SU-DHL-6 (cell line): ENCODE results near the gene MUC2.

ENCODE experiments used
- H2AFZ ChIP-seq: fragments of 200-600 bp; sonication (generic); 2 replicates; pipeline ENCODE4 v1.6.1; 2014; ENCODE audit warnings: low read depth, mild to moderate bottlenecking, moderate library complexity, mixed read lengths, antibody characterized with exemption, low read length; ENCODE audit not compliant: severe bottlenecking
- H3F3A ChIP-seq: fragments of 200-600 bp; shearing (Covaris generic); 2 replicates; pipeline ENCODE4 v1.6.0; 2016; ENCODE audit warnings: antibody characterized with exemption, mild to moderate bottlenecking; ENCODE audit not compliant: insufficient read depth
- H3K27ac ChIP-seq: fragments of 200-600 bp; sonication (generic); 2 replicates; pipeline ENCODE4 v1.5.1; 2016; ENCODE audit warnings: low read depth, mild to moderate bottlenecking, low read length, moderate library complexity, mixed read lengths
- H3K27me3 ChIP-seq: fragments of 200-600 bp; sonication (generic), shearing (Covaris generic); 2 replicates; pipeline ENCODE4 v1.6.0; 2014; ENCODE audit warnings: mild to moderate bottlenecking, low read length
- H3K36me3 ChIP-seq: fragments of 200-600 bp; sonication (generic); 2 replicates; pipeline ENCODE4 v1.6.1; 2014; ENCODE audit warnings: mild to moderate bottlenecking, low read length, mixed read lengths
- H3K4me2 ChIP-seq: fragments of 300-600, 200-600 bp; shearing (Covaris generic), sonication (generic); 2 replicates; pipeline ENCODE4 v1.6.0; 2014; ENCODE audit warnings: low read length, low read depth, mild to moderate bottlenecking; ENCODE audit not compliant: poor library complexity, severe bottlenecking
- H3K4me3 ChIP-seq: fragments of 200-600 bp; sonication (generic); 2 replicates; pipeline ENCODE4 v1.5.1; 2014; ENCODE audit warnings: antibody characterized with exemption, low read length, mild to moderate bottlenecking, mixed read lengths; ENCODE audit not compliant: insufficient read depth, poor library complexity, severe bottlenecking
- H3K79me2 ChIP-seq: fragments of 200-600 bp; sonication (generic); 2 replicates; pipeline ENCODE4 v1.6.1; 2014; ENCODE audit warnings: mild to moderate bottlenecking, low read length, moderate library complexity; ENCODE audit not compliant: insufficient read depth
- H3K9ac ChIP-seq: fragments of 200-600 bp; sonication (generic); 2 replicates; pipeline ENCODE4 v1.7.0; 2014; ENCODE audit warnings: mild to moderate bottlenecking, low read length
- H3K9me2 ChIP-seq: fragments of 200-600 bp; sonication (generic); replicated peaks from 2 replicates; pipeline ENCODE4 v1.6.1; 2014; ENCODE audit warnings: low read length; ENCODE audit not compliant: insufficient read depth
- H3K9me3 ChIP-seq: fragments of 200-600 bp; sonication (generic); 2 replicates; pipeline ENCODE4 v1.6.1; 2014; ENCODE audit warnings: low read length, mixed read lengths; ENCODE audit not compliant: insufficient read depth
- H4K20me1 ChIP-seq: fragments of 200-600 bp; sonication (generic); 2 replicates; pipeline ENCODE4 v1.6.1; 2014; ENCODE audit warnings: low read depth, mild to moderate bottlenecking, antibody characterized with exemption, low read length, moderate library complexity, mixed read lengths
- EZH2phosphoT487 ChIP-seq: fragments of 200-600 bp; sonication (generic), shearing (Covaris generic); conservative IDR thresholded peaks from 2 replicates; pipeline ENCODE4 v1.6.1; 2018; ENCODE audit warnings: mild to moderate bottlenecking, antibody characterized with exemption, low read length, moderate library complexity, mixed read lengths
- TF ChIP-seq, protein P1 (sequence below): fragments of 200-600 bp; sonication (generic); IDR thresholded peaks from one replicate; pipeline ENCODE4 v1.5.1; 2017; ENCODE audit warnings: antibody characterized with exemption, mild to moderate bottlenecking, low read length, moderate library complexity; ENCODE audit not compliant: insufficient read depth, poor library complexity, severe bottlenecking

Gene MUC2

DNA sequence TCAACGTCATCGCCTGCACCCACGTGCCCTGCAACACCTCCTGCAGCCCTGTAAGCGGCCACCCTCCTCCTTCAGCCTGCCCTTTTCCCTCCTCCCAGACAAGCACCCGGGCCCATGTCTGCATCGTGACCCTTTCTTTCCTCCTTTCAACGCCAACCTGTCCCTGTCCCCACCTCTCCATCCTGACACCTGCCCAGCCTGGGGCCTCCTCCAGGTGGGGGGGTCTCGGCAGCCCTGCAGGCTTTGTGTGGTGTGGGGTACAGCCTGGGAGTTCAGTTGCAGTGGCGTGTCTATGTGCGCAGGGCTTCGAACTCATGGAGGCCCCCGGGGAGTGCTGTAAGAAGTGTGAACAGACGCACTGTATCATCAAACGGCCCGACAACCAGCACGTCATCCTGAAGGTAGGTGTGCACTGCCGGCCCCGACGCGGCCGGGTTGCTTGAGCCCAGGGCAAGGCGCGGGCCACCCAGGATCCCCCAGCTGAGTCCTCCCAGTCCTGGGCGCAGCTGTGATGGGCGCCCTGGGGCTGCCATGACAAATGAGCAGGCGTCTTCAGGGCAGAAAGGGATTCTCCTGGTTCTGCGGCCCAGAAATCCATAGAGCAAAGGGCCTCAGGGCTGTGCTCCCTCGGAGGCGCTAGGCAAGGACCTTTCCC lies 33.7 kb downstream of the MUC2 start:
- Histone ChIP-seq H3K27me3 (no peaks in the 10 kb centered on the region), H3K9me3 (no peaks in the 10 kb centered on the region), H3F3A (no peaks in the 10 kb centered on the region), H3K36me3 (no peaks in the 10 kb centered on the region), H3K79me2 (no peaks in the 10 kb centered on the region), H3K4me2 (no peak overlapping the region), H4K20me1 (no peaks in the 10 kb centered on the region), H2AFZ (no peak overlapping the region), H3K27ac (no peak overlapping the region), H3K9ac (no peak overlapping the region), H3K4me3 (no peak overlapping the region), H3K9me2 (no peaks in the 10 kb centered on the region)
- TF ChIP-seq, protein P1, sequence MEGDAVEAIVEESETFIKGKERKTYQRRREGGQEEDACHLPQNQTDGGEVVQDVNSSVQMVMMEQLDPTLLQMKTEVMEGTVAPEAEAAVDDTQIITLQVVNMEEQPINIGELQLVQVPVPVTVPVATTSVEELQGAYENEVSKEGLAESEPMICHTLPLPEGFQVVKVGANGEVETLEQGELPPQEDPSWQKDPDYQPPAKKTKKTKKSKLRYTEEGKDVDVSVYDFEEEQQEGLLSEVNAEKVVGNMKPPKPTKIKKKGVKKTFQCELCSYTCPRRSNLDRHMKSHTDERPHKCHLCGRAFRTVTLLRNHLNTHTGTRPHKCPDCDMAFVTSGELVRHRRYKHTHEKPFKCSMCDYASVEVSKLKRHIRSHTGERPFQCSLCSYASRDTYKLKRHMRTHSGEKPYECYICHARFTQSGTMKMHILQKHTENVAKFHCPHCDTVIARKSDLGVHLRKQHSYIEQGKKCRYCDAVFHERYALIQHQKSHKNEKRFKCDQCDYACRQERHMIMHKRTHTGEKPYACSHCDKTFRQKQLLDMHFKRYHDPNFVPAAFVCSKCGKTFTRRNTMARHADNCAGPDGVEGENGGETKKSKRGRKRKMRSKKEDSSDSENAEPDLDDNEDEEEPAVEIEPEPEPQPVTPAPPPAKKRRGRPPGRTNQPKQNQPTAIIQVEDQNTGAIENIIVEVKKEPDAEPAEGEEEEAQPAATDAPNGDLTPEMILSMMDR: no peak
- TF ChIP-seq EZH2phosphoT487: no peak

DNA sequence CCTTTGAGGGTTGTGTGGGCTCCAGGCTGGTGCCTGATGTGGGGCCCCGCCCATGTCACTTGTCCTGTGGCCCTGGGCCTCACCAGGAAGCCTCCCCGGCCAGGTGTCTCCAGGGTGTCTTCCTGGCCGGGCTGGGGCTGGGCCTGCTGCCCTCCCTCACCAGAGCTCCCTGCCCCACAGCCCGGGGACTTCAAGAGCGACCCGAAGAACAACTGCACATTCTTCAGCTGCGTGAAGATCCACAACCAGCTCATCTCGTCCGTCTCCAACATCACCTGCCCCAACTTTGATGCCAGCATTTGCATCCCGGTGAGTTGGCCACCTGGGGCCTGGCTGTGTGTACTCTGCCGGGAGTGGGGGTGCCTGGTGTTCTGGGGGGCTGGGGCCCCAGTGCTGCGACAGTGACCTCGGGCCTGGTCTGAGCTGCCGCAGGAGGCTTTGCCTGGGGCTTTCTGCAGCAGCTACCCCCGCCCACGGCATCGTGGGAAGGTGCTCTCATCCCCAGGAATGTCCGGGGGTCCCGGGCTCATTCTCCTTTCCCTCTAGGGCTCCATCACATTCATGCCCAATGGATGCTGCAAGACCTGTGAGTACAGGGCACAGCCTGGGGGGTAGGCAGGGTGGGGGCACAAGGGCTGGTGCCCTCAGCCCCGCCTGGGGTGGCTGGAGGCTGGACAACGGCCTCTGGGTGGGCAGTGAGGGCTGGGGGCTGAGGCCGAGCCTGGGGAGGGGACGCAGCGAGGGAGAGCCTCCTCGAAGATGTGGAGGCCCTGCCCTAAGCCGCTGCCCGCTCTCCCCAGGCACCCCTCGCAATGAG lies 34.6 kb downstream of the MUC2 start:
- no peaks in the 10 kb centered on the region for H3K79me2 ChIP-seq
- no peak overlapping the region for H3K4me3 ChIP-seq
- no peak overlapping the region for H3K27ac ChIP-seq
- H3K4me2 ChIP-seq: no peak overlapping the region
- no peak for TF ChIP-seq EZH2phosphoT487
- TF ChIP-seq, protein P1: no peak
- H3K9me2 ChIP-seq: no peaks in the 10 kb centered on the region
- H3K36me3 ChIP-seq: no peaks in the 10 kb centered on the region
- no peaks in the 10 kb centered on the region for H4K20me1 ChIP-seq
- H3K9me3 ChIP-seq: no peaks in the 10 kb centered on the region
- H3K9ac ChIP-seq: no peak overlapping the region
- no peaks in the 10 kb centered on the region for H3K27me3 ChIP-seq
- H2AFZ ChIP-seq: no peak overlapping the region
- H3F3A ChIP-seq: no peaks in the 10 kb centered on the region

DNA sequence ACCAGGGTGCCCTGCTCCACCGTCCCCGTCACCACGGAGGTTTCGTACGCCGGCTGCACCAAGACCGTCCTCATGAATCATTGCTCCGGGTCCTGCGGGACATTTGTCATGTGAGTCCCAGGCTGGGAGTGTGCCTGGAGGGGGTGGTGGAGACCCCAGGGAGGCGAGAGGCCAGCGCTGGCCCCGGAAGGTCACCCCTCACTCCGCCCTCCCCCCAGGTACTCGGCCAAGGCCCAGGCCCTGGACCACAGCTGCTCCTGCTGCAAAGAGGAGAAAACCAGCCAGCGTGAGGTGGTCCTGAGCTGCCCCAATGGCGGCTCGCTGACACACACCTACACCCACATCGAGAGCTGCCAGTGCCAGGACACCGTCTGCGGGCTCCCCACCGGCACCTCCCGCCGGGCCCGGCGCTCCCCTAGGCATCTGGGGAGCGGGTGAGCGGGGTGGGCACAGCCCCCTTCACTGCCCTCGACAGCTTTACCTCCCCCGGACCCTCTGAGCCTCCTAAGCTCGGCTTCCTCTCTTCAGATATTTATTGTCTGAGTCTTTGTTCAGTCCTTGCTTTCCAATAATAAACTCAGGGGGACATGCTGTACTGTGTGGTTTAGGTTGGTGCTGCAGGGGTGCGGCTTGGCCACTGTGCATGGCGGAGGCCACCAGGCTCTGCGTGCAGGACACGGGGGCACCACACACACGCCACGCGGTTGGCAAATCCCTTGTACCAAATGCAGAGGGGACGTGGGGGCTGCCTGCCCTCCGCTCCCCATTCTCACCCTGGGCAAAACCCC lies 35.4 kb downstream of the MUC2 start:
- no peaks in the 10 kb centered on the region for H3K79me2 ChIP-seq
- H4K20me1 ChIP-seq: no peaks in the 10 kb centered on the region
- no peaks in the 10 kb centered on the region for H3F3A ChIP-seq

More for the DNA sequence above, 35.4 kb downstream of the MUC2 start:
- H3K9me3 ChIP-seq: no peaks in the 10 kb centered on the region
- H3K4me2 ChIP-seq: no peak overlapping the region
- no peak overlapping the region for H2AFZ ChIP-seq
- no peaks in the 10 kb centered on the region for H3K27me3 ChIP-seq
- TF ChIP-seq, protein P1: no peak
- no peak for TF ChIP-seq EZH2phosphoT487
- no peaks in the 10 kb centered on the region for H3K9me2 ChIP-seq
- no peak overlapping the region for H3K27ac ChIP-seq
- H3K36me3 ChIP-seq: no peaks in the 10 kb centered on the region
- no peak overlapping the region for H3K9ac ChIP-seq
- no peak overlapping the region for H3K4me3 ChIP-seq
